ENCODE results near the gene RHOG.
A peak's percentile ranks its signal among the peaks of the same experiment; 100 is the strongest.

The RHOG gene

DNA sequence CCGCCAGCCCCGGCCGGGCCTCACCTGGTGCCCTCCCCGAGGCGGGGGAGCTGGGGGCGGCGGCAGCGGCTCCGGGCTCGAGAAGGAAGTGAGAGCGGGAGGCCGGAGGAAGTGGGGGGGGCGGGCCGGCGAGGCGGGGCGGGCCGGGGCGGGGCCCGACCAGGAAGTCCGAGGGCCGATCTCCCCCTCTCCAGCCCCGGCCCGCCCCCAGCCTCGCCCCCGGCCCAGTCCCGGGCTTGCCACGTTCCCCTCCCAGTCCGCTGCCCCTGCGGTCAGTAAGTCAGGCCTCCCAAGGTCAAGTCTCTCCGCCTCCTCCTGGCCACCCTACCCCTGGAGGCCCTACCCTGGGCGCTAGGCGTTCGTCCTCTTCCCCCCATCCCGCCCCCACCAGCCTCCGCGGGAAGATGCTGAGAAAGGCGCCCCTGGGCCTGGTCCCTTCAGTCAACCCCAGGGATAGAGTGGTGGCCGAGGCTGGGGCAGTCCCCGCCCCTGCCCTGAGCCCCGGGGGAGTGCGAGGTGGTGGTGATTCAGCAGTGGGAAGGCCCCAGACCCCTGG is at the start of gene RHOG:
RHOG (minus strand) TSS at position 90 of the 556 bp plus-strand sequence. CDS start 12,821 bp downstream, outside the sequence.
- Histone ChIP-seq H3K36me3 (ENCODE audit: control insufficient read depth, insufficient read depth, low read length) (no peaks in the 10 kb centered on the region), H3K4me3 (ENCODE audit: low read depth, low read length) (peak within 1 kb of the TSS; percentile 78), H3K9ac (ENCODE audit: low read depth, low read length) (peak within 1 kb of the TSS; percentile 54), H3K27me3 (ENCODE audit: control insufficient read depth, insufficient read depth, low read length) (peaks cover 3% of the 10 kb centered on the region), H3K4me1 (ENCODE audit: control insufficient read depth, insufficient read depth, low read length) (peaks cover 9% of the 10 kb centered on the region), H3K9me3 (ENCODE audit: control insufficient read depth, insufficient read depth, low read length) (no peaks in the 10 kb centered on the region)

- Histone ChIP-seq H3K27me3 (ENCODE audit: control insufficient read depth, insufficient read depth, low read length) (no peaks in the 10 kb centered on the region), H3K36me3 (ENCODE audit: control insufficient read depth, insufficient read depth, low read length) (no peaks in the 10 kb centered on the region), H3K9me3 (ENCODE audit: control insufficient read depth, insufficient read depth, low read length) (no peaks in the 10 kb centered on the region), H3K9ac (ENCODE audit: low read depth, low read length) (no peak overlapping the region), H3K4me1 (ENCODE audit: control insufficient read depth, insufficient read depth, low read length) (no peaks in the 10 kb centered on the region), H3K4me3 (ENCODE audit: low read depth, low read length) (no peak overlapping the region)
Measured at GRCh38 chr11:3890014-3890413, 49.3 kb upstream of the RHOG start.

DNA sequence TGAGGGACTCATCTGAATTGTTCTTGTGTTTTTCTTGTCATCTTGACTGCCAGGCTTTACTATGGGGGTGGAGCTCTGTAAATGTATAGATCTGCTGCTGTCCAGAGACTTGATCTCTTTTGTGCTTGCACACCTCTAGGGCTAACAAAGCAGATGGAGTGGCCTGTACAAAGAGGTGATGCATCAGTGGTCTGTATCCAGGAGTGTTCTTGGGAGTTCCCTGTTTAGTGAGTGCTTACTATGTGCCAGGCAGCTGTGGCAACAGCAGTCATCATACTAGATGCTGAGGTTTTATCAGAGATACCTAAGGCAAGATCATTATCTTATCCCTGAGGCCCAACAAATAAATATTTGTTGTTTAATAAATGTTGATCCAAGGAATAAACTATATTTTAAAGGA is 48.1 kb upstream of the RHOG start:
- H3K4me1 ChIP-seq (ENCODE audit: control insufficient read depth, insufficient read depth, low read length) = no peaks in the 10 kb centered on the region
- no peaks in the 10 kb centered on the region for H3K36me3 ChIP-seq (ENCODE audit: control insufficient read depth, insufficient read depth, low read length)
- no peak overlapping the region for H3K4me3 ChIP-seq (ENCODE audit: low read depth, low read length)
- H3K27me3 ChIP-seq (ENCODE audit: control insufficient read depth, insufficient read depth, low read length) = no peaks in the 10 kb centered on the region
- H3K9me3 ChIP-seq (ENCODE audit: control insufficient read depth, insufficient read depth, low read length) = no peaks in the 10 kb centered on the region
- no peak overlapping the region for H3K9ac ChIP-seq (ENCODE audit: low read depth, low read length)

- Histone ChIP-seq H3K9ac (ENCODE audit: low read depth, low read length) (no peak overlapping the region), H3K27me3 (ENCODE audit: control insufficient read depth, insufficient read depth, low read length) (no peaks in the 10 kb centered on the region), H3K36me3 (ENCODE audit: control insufficient read depth, insufficient read depth, low read length) (no peaks in the 10 kb centered on the region), H3K4me1 (ENCODE audit: control insufficient read depth, insufficient read depth, low read length) (no peaks in the 10 kb centered on the region), H3K9me3 (ENCODE audit: control insufficient read depth, insufficient read depth, low read length) (no peaks in the 10 kb centered on the region), H3K4me3 (ENCODE audit: low read depth, low read length) (no peak overlapping the region)
Measured at GRCh38 chr11:3886985-3887384, 46.2 kb upstream of the RHOG start.

- Histone ChIP-seq H3K4me1 (ENCODE audit: control insufficient read depth, insufficient read depth, low read length) (no peaks in the 10 kb centered on the region), H3K9ac (ENCODE audit: low read depth, low read length) (no peak overlapping the region), H3K36me3 (ENCODE audit: control insufficient read depth, insufficient read depth, low read length) (no peaks in the 10 kb centered on the region), H3K9me3 (ENCODE audit: control insufficient read depth, insufficient read depth, low read length) (no peaks in the 10 kb centered on the region), H3K4me3 (ENCODE audit: low read depth, low read length) (no peak overlapping the region), H3K27me3 (ENCODE audit: control insufficient read depth, insufficient read depth, low read length) (no peaks in the 10 kb centered on the region)
Measured at GRCh38 chr11:3885855-3886254, 45.1 kb upstream of the RHOG start.

DNA sequence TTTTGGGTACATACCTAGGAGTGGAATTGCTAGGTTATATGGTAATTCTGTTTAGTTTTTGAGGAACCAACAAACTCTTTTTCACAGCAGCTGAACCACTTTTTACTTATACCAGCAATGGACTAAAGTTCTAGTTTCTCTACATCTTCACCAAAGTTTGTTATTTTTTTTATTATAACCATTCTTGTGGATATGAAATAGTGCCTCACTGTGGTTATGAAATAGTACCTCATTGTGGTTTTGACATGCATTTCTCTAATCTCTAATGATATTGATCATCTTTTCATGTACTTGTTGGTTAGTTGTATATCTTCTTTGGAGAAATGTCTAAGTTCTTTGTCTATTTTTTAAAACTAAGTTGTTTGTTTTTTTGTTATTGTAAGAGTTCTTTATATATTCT is 41.9 kb upstream of the RHOG start:
- Histone ChIP-seq H3K36me3 (ENCODE audit: control insufficient read depth, insufficient read depth, low read length) (no peaks in the 10 kb centered on the region), H3K9me3 (ENCODE audit: control insufficient read depth, insufficient read depth, low read length) (no peaks in the 10 kb centered on the region), H3K9ac (ENCODE audit: low read depth, low read length) (no peak overlapping the region), H3K4me3 (ENCODE audit: low read depth, low read length) (no peak overlapping the region), H3K4me1 (ENCODE audit: control insufficient read depth, insufficient read depth, low read length) (no peaks in the 10 kb centered on the region), H3K27me3 (ENCODE audit: control insufficient read depth, insufficient read depth, low read length) (no peaks in the 10 kb centered on the region)

DNA sequence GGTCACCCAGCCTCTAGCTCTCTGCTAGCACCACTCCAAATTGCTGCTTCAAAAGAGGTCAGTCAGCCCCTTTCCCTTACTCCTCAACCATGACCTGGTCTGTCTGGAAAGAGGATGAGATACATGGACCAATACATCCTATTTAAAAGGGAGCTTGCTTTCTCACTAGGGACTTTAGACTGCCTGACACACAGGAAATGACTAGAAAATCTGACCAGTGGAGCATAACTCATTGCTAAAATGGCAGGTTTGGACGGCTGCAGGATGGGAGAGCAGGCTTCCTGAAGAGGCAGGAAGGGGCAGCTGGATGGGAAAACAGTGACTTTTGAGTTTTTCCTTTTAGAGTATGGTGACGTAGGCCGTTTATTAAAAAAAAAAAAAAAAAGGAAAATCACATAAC is 40.0 kb upstream of the RHOG start:
- no peak overlapping the region for H3K9ac ChIP-seq (ENCODE audit: low read depth, low read length)
- H3K4me3 ChIP-seq (ENCODE audit: low read depth, low read length) = no peak overlapping the region

DNA sequence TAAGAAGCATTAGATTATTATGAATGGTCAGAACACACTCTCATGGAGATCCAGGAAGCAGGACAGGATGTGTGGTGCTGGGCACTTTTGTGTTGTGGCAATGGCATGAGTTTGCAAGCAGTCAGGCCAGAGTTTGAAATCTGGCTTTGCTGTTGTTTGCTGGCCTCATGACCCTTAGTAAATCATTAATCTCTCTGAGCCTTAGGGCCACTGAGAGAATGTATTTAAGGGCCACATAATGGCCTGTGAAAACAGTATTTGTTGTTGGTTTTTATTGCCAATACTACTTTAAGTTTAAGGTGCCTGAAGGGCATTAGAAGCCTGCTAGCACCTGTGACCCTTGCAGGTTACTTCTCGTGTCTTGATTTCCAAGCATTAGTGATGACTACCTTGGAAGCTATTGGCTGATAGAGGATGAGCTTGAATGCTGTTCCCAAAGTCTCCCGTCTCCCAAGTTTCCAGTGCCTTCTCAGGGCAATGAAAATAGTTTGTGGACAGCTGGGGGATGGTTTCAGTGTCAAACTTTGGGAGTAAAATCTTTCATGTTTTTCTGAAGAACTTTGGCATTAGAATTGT is 39.3 kb upstream of the RHOG start:
- Histone ChIP-seq H3K27me3 (ENCODE audit: control insufficient read depth, insufficient read depth, low read length) (no peaks in the 10 kb centered on the region), H3K9ac (ENCODE audit: low read depth, low read length) (no peak overlapping the region), H3K9me3 (ENCODE audit: control insufficient read depth, insufficient read depth, low read length) (no peaks in the 10 kb centered on the region), H3K36me3 (ENCODE audit: control insufficient read depth, insufficient read depth, low read length) (no peaks in the 10 kb centered on the region), H3K4me1 (ENCODE audit: control insufficient read depth, insufficient read depth, low read length) (no peaks in the 10 kb centered on the region), H3K4me3 (ENCODE audit: low read depth, low read length) (no peak overlapping the region)

More for the DNA sequence above, 40.0 kb upstream of the RHOG start:
- no peaks in the 10 kb centered on the region for H3K4me1 ChIP-seq (ENCODE audit: control insufficient read depth, insufficient read depth, low read length)
- H3K27me3 ChIP-seq (ENCODE audit: control insufficient read depth, insufficient read depth, low read length) = no peaks in the 10 kb centered on the region
- H3K9me3 ChIP-seq (ENCODE audit: control insufficient read depth, insufficient read depth, low read length) = no peaks in the 10 kb centered on the region
- no peaks in the 10 kb centered on the region for H3K36me3 ChIP-seq (ENCODE audit: control insufficient read depth, insufficient read depth, low read length)

- Histone ChIP-seq H3K36me3 (ENCODE audit: control insufficient read depth, insufficient read depth, low read length) (no peaks in the 10 kb centered on the region), H3K27me3 (ENCODE audit: control insufficient read depth, insufficient read depth, low read length) (no peaks in the 10 kb centered on the region), H3K4me3 (ENCODE audit: low read depth, low read length) (no peak overlapping the region), H3K9ac (ENCODE audit: low read depth, low read length) (no peak overlapping the region), H3K4me1 (ENCODE audit: control insufficient read depth, insufficient read depth, low read length) (no peaks in the 10 kb centered on the region), H3K9me3 (ENCODE audit: control insufficient read depth, insufficient read depth, low read length) (no peaks in the 10 kb centered on the region)
Measured at GRCh38 chr11:3879216-3879966, 38.6 kb upstream of the RHOG start.

DNA sequence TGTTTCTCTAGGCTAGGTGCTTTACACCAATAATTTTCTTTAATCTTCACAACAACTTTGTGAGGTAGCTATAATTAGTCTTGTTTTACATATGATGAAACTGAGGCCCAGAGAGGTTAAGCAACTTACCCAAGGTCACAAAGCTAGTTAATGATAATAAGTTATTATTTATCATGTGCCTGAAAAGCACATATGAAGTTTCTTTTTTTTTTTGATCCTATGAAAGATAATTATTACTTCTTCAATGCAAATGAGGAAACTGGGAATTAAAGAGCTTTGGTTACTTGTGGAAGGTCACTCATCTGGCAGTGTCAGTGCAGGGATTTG is 37.5 kb upstream of the RHOG start:
- H3K36me3 ChIP-seq (ENCODE audit: control insufficient read depth, insufficient read depth, low read length) = no peaks in the 10 kb centered on the region
- no peak overlapping the region for H3K4me3 ChIP-seq (ENCODE audit: low read depth, low read length)
- no peak overlapping the region for H3K9ac ChIP-seq (ENCODE audit: low read depth, low read length)
- H3K27me3 ChIP-seq (ENCODE audit: control insufficient read depth, insufficient read depth, low read length) = no peaks in the 10 kb centered on the region
- H3K9me3 ChIP-seq (ENCODE audit: control insufficient read depth, insufficient read depth, low read length) = no peaks in the 10 kb centered on the region
- H3K4me1 ChIP-seq (ENCODE audit: control insufficient read depth, insufficient read depth, low read length) = no peaks in the 10 kb centered on the region

DNA sequence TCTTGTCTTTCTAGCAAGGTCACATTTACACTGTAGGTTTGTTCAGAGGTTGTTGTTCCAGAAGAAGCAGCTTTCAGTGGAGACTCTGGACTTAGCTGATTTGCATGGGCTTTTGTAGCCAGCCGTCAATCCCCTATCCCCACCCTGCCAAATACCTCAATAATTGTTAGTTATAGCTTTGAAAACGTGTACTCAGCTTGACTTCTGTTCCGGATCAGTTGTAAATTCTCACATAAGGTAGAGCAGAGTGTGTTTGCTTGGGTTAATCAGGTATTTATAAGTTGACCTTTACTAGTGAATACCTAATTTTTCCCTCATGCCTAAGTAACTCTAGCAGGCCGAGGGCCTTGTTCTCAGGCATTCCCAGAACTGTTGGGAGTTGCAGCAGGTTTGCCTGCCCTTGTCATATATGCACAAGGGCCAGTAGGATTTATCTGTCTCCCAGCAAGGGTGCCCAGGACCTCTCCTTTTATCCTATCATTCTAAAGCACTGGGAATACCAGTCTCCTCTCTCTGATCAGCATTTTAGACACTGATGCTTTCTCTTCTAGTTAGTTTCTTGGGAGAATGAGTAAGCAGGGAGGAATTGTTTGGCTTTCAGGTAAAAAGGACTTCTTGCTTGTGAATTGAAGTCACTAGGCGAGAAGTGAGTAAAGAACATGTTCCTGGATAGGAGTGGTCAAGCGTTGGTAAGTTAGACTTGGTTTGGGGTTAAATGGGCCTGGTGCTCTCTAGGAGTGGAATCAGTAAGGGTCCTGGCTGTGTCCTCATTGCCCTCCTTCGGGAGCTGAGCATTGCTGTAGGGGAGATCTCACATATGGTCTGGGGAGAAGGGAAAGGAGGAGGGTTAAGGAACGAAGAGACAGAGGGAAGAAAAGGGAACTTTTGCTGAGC is 36.9 kb upstream of the RHOG start:
- no peaks in the 10 kb centered on the region for H3K9me3 ChIP-seq (ENCODE audit: control insufficient read depth, insufficient read depth, low read length)
- no peak overlapping the region for H3K9ac ChIP-seq (ENCODE audit: low read depth, low read length)
- H3K4me3 ChIP-seq (ENCODE audit: low read depth, low read length) = no peak overlapping the region
- no peaks in the 10 kb centered on the region for H3K36me3 ChIP-seq (ENCODE audit: control insufficient read depth, insufficient read depth, low read length)
- no peaks in the 10 kb centered on the region for H3K27me3 ChIP-seq (ENCODE audit: control insufficient read depth, insufficient read depth, low read length)
- no peaks in the 10 kb centered on the region for H3K4me1 ChIP-seq (ENCODE audit: control insufficient read depth, insufficient read depth, low read length)

Measured in iPS-15b (cell line).